WTC11 (cell line): Measurements from ENCODE around the gene ITPKB. TPM values are rescaled to one million over a fixed set of nuclear protein-coding genes. Genes with fewer than 3 reads are reported as not detected.

Source experiments
- ESRRA ChIP-seq: sonication (generic); formaldehyde crosslinking; IDR thresholded peaks from 2 replicates; pipeline ENCODE4 v1.8.1; 2022; ENCODE audit warnings: mild to moderate bottlenecking, missing genetic modification reagents, borderline replicate concordance
- FOXK1 ChIP-seq: sonication (generic); formaldehyde crosslinking; IDR thresholded peaks from 2 replicates; pipeline ENCODE4 v1.8.0; 2022; ENCODE audit warnings: mild to moderate bottlenecking, moderate library complexity, missing genetic modification reagents
- HMGA2 ChIP-seq: fragments of 250-450 bp; sonication (Bioruptor Pico); IDR thresholded peaks from 2 replicates; pipeline ENCODE4 v1.4.0; 2021; ENCODE audit warnings: mild to moderate bottlenecking, moderate library complexity
- KAT7 ChIP-seq: sonication (generic); formaldehyde crosslinking; IDR thresholded peaks from 2 replicates; pipeline ENCODE4 v1.8.1; 2023; ENCODE audit warnings: missing genetic modification reagents, mild to moderate bottlenecking, borderline replicate concordance
- NFE2L1 ChIP-seq: sonication (generic); formaldehyde crosslinking; IDR thresholded peaks from 2 replicates; pipeline ENCODE4 v1.8.1; 2023; ENCODE audit warnings: missing genetic modification reagents
- NR1H2 ChIP-seq: sonication (generic); formaldehyde crosslinking; IDR thresholded peaks from 2 replicates; pipeline ENCODE4 v1.9.0; 2021; ENCODE audit warnings: mild to moderate bottlenecking, moderate library complexity, missing genetic modification reagents
- PRRX2 ChIP-seq: fragments of 250-450 bp; sonication (Bioruptor Pico); IDR thresholded peaks from 2 replicates; pipeline ENCODE4 v1.8.0; 2021; ENCODE audit warnings: mild to moderate bottlenecking
- RORB ChIP-seq: fragments of 250-450 bp; sonication (Bioruptor Pico); IDR thresholded peaks from 2 replicates; pipeline ENCODE4 v1.9.0; 2021; ENCODE audit warnings: mild to moderate bottlenecking
- TEAD1 ChIP-seq: sonication (generic); formaldehyde crosslinking; IDR thresholded peaks from 2 replicates; pipeline ENCODE4 v1.8.0; 2022; ENCODE audit warnings: mild to moderate bottlenecking, missing genetic modification reagents
- ZNF121 ChIP-seq: sonication (generic); formaldehyde crosslinking; IDR thresholded peaks from 2 replicates; pipeline ENCODE4 v1.8.0; 2023; ENCODE audit warnings: missing genetic modification reagents
- ZNF219 ChIP-seq: sonication (generic); formaldehyde crosslinking; IDR thresholded peaks from 2 replicates; pipeline ENCODE4 v1.8.0; 2023; ENCODE audit warnings: missing genetic modification reagents, mild to moderate bottlenecking, borderline replicate concordance
- ZNF232 ChIP-seq: sonication (generic); formaldehyde crosslinking; IDR thresholded peaks from 2 replicates; pipeline ENCODE4 v1.8.0; 2022; ENCODE audit warnings: mild to moderate bottlenecking, missing genetic modification reagents
- ZNF317 ChIP-seq: sonication (generic); formaldehyde crosslinking; IDR thresholded peaks from 2 replicates; pipeline ENCODE4 v1.8.1; 2023; ENCODE audit warnings: low read depth, mild to moderate bottlenecking, moderate library complexity, missing genetic modification reagents, borderline replicate concordance
- ZNF671 ChIP-seq: fragments of 250-450 bp; sonication (Bioruptor Pico); IDR thresholded peaks from 2 replicates; pipeline ENCODE4 v1.8.0; 2021; ENCODE audit warnings: mild to moderate bottlenecking
- total RNA-seq: library from RNA; stranded (reverse); gene quantifications from 3 replicates; pipeline ENCODE4 v1.2.3, GENCODE V29; 2021
- TF ChIP-seq, protein P1 (sequence below): sonication (generic); formaldehyde crosslinking; IDR thresholded peaks from 2 replicates; pipeline ENCODE4 v1.8.0; 2022; ENCODE audit warnings: mild to moderate bottlenecking, missing genetic modification reagents
- TF ChIP-seq, protein P2 (sequence below): sonication (generic); formaldehyde crosslinking; IDR thresholded peaks from 2 replicates; pipeline ENCODE4 v1.8.0; 2022; ENCODE audit warnings: mild to moderate bottlenecking, missing genetic modification reagents
- TF ChIP-seq, protein P3 (sequence below): sonication (generic); formaldehyde crosslinking; IDR thresholded peaks from 2 replicates; pipeline ENCODE4 v1.8.1; 2023; ENCODE audit warnings: mild to moderate bottlenecking, moderate library complexity, missing genetic modification reagents
- TF ChIP-seq, protein P4 (sequence below): sonication (generic); formaldehyde crosslinking; IDR thresholded peaks from 2 replicates; pipeline ENCODE4 v1.8.1; 2023; ENCODE audit warnings: mild to moderate bottlenecking, missing genetic modification reagents, moderate library complexity
- TF ChIP-seq, protein P5 (sequence below): sonication (generic); formaldehyde crosslinking; conservative IDR thresholded peaks from 2 replicates; pipeline ENCODE4 v1.8.1; 2023; ENCODE audit warnings: mild to moderate bottlenecking, low read depth, missing genetic modification reagents, moderate library complexity
- TF ChIP-seq, protein P6 (sequence below): sonication (generic); formaldehyde crosslinking; IDR thresholded peaks from 2 replicates; pipeline ENCODE4 v1.8.0; 2023; ENCODE audit warnings: mild to moderate bottlenecking, missing genetic modification reagents
- TF ChIP-seq, protein P7 (sequence below): fragments of 250-450 bp; sonication (Bioruptor Pico); IDR thresholded peaks from 2 replicates; pipeline ENCODE4 v2.1.2; 2022; ENCODE audit warnings: mild to moderate bottlenecking, moderate library complexity
- TF ChIP-seq, protein P8 (sequence below): fragments of 250-450 bp; sonication (Bioruptor Pico); IDR thresholded peaks from 2 replicates; pipeline ENCODE4 v1.9.0; 2021; ENCODE audit warnings: moderate library complexity, mild to moderate bottlenecking, inconsistent platforms, borderline replicate concordance
- TF ChIP-seq, protein P9 (sequence below): fragments of 250-450 bp; sonication (Bioruptor Pico); IDR thresholded peaks from 2 replicates; pipeline ENCODE4 v1.9.0; 2021; ENCODE audit warnings: mild to moderate bottlenecking, borderline replicate concordance

The ITPKB gene
- total RNA-seq, 1 experiment from 2014 or later: 15.6 TPM

DNA sequence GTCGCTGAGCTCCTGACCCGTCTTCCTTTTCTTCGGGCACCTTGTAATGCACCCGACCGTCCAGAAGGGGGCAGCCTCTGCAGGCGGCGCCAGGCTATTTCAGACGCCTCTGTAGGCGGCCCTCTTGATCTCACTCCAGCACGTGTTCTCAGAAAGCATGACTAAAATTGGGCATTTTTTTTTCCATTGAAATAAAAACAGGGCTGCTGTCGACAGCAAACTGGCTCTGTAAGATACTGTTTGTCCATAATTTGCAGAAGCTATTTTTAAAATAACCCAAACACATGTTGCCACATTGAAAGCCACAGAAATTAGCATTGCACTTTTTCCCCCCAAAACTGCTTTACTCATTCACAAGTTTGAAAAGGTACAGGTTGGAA is 112.5 kb downstream of the ITPKB start (continued):
- TF ChIP-seq, protein P1, sequence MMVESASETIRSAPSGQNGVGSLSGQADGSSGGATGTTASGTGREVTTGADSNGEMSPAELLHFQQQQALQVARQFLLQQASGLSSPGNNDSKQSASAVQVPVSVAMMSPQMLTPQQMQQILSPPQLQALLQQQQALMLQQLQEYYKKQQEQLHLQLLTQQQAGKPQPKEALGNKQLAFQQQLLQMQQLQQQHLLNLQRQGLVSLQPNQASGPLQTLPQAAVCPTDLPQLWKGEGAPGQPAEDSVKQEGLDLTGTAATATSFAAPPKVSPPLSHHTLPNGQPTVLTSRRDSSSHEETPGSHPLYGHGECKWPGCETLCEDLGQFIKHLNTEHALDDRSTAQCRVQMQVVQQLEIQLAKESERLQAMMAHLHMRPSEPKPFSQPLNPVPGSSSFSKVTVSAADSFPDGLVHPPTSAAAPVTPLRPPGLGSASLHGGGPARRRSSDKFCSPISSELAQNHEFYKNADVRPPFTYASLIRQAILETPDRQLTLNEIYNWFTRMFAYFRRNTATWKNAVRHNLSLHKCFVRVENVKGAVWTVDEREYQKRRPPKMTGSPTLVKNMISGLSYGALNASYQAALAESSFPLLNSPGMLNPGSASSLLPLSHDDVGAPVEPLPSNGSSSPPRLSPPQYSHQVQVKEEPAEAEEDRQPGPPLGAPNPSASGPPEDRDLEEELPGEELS (CRISPR knock-in tag): no peak
- TF ChIP-seq KAT7 (CRISPR knock-in tag): no peak
- TF ChIP-seq, protein P2, sequence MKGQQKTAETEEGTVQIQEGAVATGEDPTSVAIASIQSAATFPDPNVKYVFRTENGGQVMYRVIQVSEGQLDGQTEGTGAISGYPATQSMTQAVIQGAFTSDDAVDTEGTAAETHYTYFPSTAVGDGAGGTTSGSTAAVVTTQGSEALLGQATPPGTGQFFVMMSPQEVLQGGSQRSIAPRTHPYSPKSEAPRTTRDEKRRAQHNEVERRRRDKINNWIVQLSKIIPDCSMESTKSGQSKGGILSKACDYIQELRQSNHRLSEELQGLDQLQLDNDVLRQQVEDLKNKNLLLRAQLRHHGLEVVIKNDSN: peak; percentile 65; the same call in 1 of the 2 replicates
- TF ChIP-seq ZNF219 (CRISPR knock-in tag): no peak
- TF ChIP-seq, protein P3, sequence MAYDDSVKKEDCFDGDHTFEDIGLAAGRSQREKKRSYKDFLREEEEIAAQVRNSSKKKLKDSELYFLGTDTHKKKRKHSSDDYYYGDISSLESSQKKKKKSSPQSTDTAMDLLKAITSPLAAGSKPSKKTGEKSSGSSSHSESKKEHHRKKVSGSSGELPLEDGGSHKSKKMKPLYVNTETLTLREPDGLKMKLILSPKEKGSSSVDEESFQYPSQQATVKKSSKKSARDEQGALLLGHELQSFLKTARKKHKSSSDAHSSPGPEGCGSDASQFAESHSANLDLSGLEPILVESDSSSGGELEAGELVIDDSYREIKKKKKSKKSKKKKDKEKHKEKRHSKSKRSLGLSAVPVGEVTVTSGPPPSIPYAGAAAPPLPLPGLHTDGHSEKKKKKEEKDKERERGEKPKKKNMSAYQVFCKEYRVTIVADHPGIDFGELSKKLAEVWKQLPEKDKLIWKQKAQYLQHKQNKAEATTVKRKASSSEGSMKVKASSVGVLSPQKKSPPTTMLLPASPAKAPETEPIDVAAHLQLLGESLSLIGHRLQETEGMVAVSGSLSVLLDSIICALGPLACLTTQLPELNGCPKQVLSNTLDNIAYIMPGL (CRISPR knock-in tag): no peak
- TF ChIP-seq ESRRA (CRISPR knock-in tag): no peak
- TF ChIP-seq, protein P4, sequence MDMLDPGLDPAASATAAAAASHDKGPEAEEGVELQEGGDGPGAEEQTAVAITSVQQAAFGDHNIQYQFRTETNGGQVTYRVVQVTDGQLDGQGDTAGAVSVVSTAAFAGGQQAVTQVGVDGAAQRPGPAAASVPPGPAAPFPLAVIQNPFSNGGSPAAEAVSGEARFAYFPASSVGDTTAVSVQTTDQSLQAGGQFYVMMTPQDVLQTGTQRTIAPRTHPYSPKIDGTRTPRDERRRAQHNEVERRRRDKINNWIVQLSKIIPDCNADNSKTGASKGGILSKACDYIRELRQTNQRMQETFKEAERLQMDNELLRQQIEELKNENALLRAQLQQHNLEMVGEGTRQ (CRISPR knock-in tag): peak; percentile 50; the same call in 1 of the 2 replicates
- TF ChIP-seq, protein P5, sequence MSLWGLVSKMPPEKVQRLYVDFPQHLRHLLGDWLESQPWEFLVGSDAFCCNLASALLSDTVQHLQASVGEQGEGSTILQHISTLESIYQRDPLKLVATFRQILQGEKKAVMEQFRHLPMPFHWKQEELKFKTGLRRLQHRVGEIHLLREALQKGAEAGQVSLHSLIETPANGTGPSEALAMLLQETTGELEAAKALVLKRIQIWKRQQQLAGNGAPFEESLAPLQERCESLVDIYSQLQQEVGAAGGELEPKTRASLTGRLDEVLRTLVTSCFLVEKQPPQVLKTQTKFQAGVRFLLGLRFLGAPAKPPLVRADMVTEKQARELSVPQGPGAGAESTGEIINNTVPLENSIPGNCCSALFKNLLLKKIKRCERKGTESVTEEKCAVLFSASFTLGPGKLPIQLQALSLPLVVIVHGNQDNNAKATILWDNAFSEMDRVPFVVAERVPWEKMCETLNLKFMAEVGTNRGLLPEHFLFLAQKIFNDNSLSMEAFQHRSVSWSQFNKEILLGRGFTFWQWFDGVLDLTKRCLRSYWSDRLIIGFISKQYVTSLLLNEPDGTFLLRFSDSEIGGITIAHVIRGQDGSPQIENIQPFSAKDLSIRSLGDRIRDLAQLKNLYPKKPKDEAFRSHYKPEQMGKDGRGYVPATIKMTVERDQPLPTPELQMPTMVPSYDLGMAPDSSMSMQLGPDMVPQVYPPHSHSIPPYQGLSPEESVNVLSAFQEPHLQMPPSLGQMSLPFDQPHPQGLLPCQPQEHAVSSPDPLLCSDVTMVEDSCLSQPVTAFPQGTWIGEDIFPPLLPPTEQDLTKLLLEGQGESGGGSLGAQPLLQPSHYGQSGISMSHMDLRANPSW (CRISPR knock-in tag): no peak
- TF ChIP-seq PRRX2 (CRISPR knock-in tag): no peak
- TF ChIP-seq, protein P6, sequence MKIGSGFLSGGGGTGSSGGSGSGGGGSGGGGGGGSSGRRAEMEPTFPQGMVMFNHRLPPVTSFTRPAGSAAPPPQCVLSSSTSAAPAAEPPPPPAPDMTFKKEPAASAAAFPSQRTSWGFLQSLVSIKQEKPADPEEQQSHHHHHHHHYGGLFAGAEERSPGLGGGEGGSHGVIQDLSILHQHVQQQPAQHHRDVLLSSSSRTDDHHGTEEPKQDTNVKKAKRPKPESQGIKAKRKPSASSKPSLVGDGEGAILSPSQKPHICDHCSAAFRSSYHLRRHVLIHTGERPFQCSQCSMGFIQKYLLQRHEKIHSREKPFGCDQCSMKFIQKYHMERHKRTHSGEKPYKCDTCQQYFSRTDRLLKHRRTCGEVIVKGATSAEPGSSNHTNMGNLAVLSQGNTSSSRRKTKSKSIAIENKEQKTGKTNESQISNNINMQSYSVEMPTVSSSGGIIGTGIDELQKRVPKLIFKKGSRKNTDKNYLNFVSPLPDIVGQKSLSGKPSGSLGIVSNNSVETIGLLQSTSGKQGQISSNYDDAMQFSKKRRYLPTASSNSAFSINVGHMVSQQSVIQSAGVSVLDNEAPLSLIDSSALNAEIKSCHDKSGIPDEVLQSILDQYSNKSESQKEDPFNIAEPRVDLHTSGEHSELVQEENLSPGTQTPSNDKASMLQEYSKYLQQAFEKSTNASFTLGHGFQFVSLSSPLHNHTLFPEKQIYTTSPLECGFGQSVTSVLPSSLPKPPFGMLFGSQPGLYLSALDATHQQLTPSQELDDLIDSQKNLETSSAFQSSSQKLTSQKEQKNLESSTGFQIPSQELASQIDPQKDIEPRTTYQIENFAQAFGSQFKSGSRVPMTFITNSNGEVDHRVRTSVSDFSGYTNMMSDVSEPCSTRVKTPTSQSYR (CRISPR knock-in tag): no peak
- TF ChIP-seq, protein P7, sequence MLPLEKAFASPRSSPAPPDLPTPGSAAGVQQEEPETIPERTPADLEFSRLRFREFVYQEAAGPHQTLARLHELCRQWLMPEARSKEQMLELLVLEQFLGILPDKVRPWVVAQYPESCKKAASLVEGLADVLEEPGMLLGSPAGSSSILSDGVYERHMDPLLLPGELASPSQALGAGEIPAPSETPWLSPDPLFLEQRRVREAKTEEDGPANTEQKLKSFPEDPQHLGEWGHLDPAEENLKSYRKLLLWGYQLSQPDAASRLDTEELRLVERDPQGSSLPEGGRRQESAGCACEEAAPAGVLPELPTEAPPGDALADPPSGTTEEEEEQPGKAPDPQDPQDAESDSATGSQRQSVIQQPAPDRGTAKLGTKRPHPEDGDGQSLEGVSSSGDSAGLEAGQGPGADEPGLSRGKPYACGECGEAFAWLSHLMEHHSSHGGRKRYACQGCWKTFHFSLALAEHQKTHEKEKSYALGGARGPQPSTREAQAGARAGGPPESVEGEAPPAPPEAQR: no peak
- no peak for TF ChIP-seq RORB (CRISPR knock-in tag)
- no peak for TF ChIP-seq HMGA2 (CRISPR knock-in tag)
- TF ChIP-seq ZNF121 (CRISPR knock-in tag): no peak
- TF ChIP-seq ZNF671 (CRISPR knock-in tag): no peak
- TF ChIP-seq ZNF232 (CRISPR knock-in tag): 0 out of 2 replicates have a peak, but pooled peaks have one; percentile 44
- TF ChIP-seq TEAD1 (CRISPR knock-in tag): no peak
- TF ChIP-seq NFE2L1 (CRISPR knock-in tag): no peak
- TF ChIP-seq ZNF317 (CRISPR knock-in tag): no peak
- TF ChIP-seq NR1H2 (CRISPR knock-in tag): no peak
- TF ChIP-seq, protein P8, sequence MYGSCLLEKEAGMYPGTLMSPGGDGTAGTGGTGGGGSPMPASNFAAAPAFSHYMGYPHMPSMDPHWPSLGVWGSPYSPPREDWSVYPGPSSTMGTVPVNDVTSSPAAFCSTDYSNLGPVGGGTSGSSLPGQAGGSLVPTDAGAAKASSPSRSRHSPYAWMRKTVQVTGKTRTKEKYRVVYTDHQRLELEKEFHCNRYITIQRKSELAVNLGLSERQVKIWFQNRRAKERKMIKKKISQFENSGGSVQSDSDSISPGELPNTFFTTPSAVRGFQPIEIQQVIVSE (CRISPR knock-in tag): no peak
- no peak for TF ChIP-seq FOXK1 (CRISPR knock-in tag)
- TF ChIP-seq, protein P9, sequence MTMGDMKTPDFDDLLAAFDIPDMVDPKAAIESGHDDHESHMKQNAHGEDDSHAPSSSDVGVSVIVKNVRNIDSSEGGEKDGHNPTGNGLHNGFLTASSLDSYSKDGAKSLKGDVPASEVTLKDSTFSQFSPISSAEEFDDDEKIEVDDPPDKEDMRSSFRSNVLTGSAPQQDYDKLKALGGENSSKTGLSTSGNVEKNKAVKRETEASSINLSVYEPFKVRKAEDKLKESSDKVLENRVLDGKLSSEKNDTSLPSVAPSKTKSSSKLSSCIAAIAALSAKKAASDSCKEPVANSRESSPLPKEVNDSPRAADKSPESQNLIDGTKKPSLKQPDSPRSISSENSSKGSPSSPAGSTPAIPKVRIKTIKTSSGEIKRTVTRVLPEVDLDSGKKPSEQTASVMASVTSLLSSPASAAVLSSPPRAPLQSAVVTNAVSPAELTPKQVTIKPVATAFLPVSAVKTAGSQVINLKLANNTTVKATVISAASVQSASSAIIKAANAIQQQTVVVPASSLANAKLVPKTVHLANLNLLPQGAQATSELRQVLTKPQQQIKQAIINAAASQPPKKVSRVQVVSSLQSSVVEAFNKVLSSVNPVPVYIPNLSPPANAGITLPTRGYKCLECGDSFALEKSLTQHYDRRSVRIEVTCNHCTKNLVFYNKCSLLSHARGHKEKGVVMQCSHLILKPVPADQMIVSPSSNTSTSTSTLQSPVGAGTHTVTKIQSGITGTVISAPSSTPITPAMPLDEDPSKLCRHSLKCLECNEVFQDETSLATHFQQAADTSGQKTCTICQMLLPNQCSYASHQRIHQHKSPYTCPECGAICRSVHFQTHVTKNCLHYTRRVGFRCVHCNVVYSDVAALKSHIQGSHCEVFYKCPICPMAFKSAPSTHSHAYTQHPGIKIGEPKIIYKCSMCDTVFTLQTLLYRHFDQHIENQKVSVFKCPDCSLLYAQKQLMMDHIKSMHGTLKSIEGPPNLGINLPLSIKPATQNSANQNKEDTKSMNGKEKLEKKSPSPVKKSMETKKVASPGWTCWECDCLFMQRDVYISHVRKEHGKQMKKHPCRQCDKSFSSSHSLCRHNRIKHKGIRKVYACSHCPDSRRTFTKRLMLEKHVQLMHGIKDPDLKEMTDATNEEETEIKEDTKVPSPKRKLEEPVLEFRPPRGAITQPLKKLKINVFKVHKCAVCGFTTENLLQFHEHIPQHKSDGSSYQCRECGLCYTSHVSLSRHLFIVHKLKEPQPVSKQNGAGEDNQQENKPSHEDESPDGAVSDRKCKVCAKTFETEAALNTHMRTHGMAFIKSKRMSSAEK (CRISPR knock-in tag): no peak
